HG03280 (cell line): ENCODE measurements around the gene COL18A1.

Source experiments
- ATAC-seq: cut with Tn5 transposase; IDR thresholded peaks from one replicate; pipeline ENCODE4 v1.9.1; 2021; ENCODE audit warnings: mild to moderate bottlenecking, moderate library complexity; ENCODE audit not compliant: unreplicated experiment

The COL18A1 gene

GRCh38 chr21:45452696-45453307 lies 47.8 kb downstream of the COL18A1 start:
- no peak for ATAC-seq

- ATAC-seq: no peak
Observed at GRCh38 chr21:45453308-45453950, 48.5 kb downstream of the COL18A1 start.

GRCh38 chr21:45454060-45454925 lies 49.3 kb downstream of the COL18A1 start:
- no peak for ATAC-seq

- ATAC-seq: no peak
Observed at GRCh38 chr21:45454926-45455673, 50.1 kb downstream of the COL18A1 start.

- ATAC-seq: no peak
Observed at GRCh38 chr21:45455674-45456583, 51.0 kb downstream of the COL18A1 start.

- ATAC-seq: no peak
Observed at GRCh38 chr21:45456584-45457160, 51.7 kb downstream of the COL18A1 start.

- no peak for ATAC-seq
Observed at GRCh38 chr21:45457161-45457831, 52.3 kb downstream of the COL18A1 start.

GRCh38 chr21:45457832-45458172 lies 52.8 kb downstream of the COL18A1 start:
- no peak for ATAC-seq

GRCh38 chr21:45458281-45459170 lies 53.6 kb downstream of the COL18A1 start:
- ATAC-seq: no peak

GRCh38 chr21:45459171-45460010 lies 54.4 kb downstream of the COL18A1 start:
- ATAC-seq: no peak

GRCh38 chr21:45460011-45460565 lies 55.1 kb downstream of the COL18A1 start:
- no peak for ATAC-seq

- no peak for ATAC-seq
Observed at GRCh38 chr21:45460611-45461368, 55.8 kb downstream of the COL18A1 start.

GRCh38 chr21:45461369-45461750 lies 56.4 kb downstream of the COL18A1 start:
- ATAC-seq: no peak

- ATAC-seq: no peak
Observed at GRCh38 chr21:45461806-45462341, 56.9 kb downstream of the COL18A1 start.

- ATAC-seq: no peak
Observed at GRCh38 chr21:45463871-45464270, 58.9 kb downstream of the COL18A1 start.

- no peak for ATAC-seq
Observed at GRCh38 chr21:45464309-45464708, 59.3 kb downstream of the COL18A1 start.
